Osteoblast (primary cell): ENCODE data around the gene TGFBI. TPM values are rescaled to one million over a fixed set of nuclear protein-coding genes. Genes with fewer than 3 reads are reported as not detected.

Source experiments
- DNase-seq: peaks from one replicate; pipeline ENCODE4 v3.0.0; 2011; ENCODE audit warnings: low spot score, mixed read lengths; ENCODE audit not compliant: insufficient read length; ENCODE audit errors: missing footprints
- H2AFZ ChIP-seq: 2 replicates; pipeline ENCODE4 v1.6.0; 2011; ENCODE audit warnings: mild to moderate bottlenecking, low read length
- H3K27ac ChIP-seq: 2 replicates; pipeline ENCODE4 v1.5.1; 2011; ENCODE audit warnings: mild to moderate bottlenecking, low read depth, low read length, moderate library complexity
- H3K27me3 ChIP-seq: 2 replicates; pipeline ENCODE4 v1.6.0; 2012; ENCODE audit warnings: mild to moderate bottlenecking, control low read depth, inconsistent platforms, low read length, moderate library complexity; ENCODE audit not compliant: insufficient read depth
- H3K36me3 ChIP-seq: 2 replicates; pipeline ENCODE4 v1.5.1; 2011; ENCODE audit warnings: mild to moderate bottlenecking, low read length, control low read depth, moderate library complexity; ENCODE audit not compliant: insufficient read depth
- H3K4me1 ChIP-seq: 2 replicates; pipeline ENCODE4 v1.5.1; 2011; ENCODE audit warnings: mild to moderate bottlenecking, low read length, control low read depth, moderate library complexity; ENCODE audit not compliant: insufficient read depth
- H3K4me2 ChIP-seq: 2 replicates; pipeline ENCODE4 v1.6.0; 2011; ENCODE audit warnings: mild to moderate bottlenecking, low read length; ENCODE audit not compliant: insufficient read depth
- H3K4me3 ChIP-seq: fragments of 200-600 bp; sonication (generic); 3 replicates; pipeline ENCODE4 v1.5.1; 2012; ENCODE audit warnings: mild to moderate bottlenecking, low read length, inconsistent platforms; ENCODE audit not compliant: insufficient read depth
- H3K79me2 ChIP-seq: 2 replicates; pipeline ENCODE4 v1.6.0; 2012; ENCODE audit warnings: mild to moderate bottlenecking, low read length, control low read depth, inconsistent platforms; ENCODE audit not compliant: insufficient read depth
- H3K9me3 ChIP-seq: 2 replicates; pipeline ENCODE4 v1.5.1; 2011; ENCODE audit warnings: low read depth, low read length, control low read depth
- H4K20me1 ChIP-seq: 2 replicates; pipeline ENCODE4 v1.6.0; 2012; ENCODE audit warnings: mild to moderate bottlenecking, low read length, control low read depth; ENCODE audit not compliant: insufficient read depth
- total RNA-seq: library from RNA; depleted of rRNA; stranded (reverse); fragments of >200 nt; gene quantifications from 2 replicates; pipeline ENCODE4 v1.2.3, GENCODE V29; 2012
- TF ChIP-seq, protein P1 (sequence below): IDR thresholded peaks from 2 replicates; pipeline ENCODE4 v1.5.1; 2011; ENCODE audit warnings: mild to moderate bottlenecking, low read depth, low read length, moderate library complexity; ENCODE audit errors: extremely low read depth

Gene TGFBI
- total RNA-seq, 1 donor, result 1,700 TPM

DNA sequence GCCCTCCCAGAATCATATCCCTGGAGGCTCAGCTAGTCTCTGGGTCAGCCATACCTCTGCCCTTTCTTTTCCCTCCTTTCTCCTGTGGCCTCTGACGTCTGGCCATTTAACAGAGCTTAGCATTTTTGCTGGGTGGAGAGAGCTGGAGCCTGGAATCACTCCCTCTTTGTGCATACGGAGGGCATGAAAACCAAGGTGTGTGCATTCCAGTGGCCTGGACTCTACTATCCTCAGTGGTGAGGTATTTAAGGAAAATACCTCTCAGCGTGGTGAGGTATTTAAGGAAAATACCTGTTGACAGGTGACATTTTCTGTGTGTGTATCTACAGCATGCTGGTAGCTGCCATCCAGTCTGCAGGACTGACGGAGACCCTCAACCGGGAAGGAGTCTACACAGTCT lies 27.5 kb downstream of the TGFBI start:
- Histone ChIP-seq H3K27me3 (no peaks in the 10 kb centered on the region), H4K20me1 (no peaks in the 10 kb centered on the region), H3K4me3 (no peak overlapping the region), H3K27ac (peak overlapping the region; percentile 92), H3K36me3 (peaks cover 87% of the 10 kb centered on the region), H3K4me1 (peaks cover 81% of the 10 kb centered on the region), H2AFZ (no peak overlapping the region), H3K9me3 (no peaks in the 10 kb centered on the region), H3K79me2 (no peaks in the 10 kb centered on the region), H3K4me2 (no peak overlapping the region)
- no peak for DNase-seq
- TF ChIP-seq, protein P1, sequence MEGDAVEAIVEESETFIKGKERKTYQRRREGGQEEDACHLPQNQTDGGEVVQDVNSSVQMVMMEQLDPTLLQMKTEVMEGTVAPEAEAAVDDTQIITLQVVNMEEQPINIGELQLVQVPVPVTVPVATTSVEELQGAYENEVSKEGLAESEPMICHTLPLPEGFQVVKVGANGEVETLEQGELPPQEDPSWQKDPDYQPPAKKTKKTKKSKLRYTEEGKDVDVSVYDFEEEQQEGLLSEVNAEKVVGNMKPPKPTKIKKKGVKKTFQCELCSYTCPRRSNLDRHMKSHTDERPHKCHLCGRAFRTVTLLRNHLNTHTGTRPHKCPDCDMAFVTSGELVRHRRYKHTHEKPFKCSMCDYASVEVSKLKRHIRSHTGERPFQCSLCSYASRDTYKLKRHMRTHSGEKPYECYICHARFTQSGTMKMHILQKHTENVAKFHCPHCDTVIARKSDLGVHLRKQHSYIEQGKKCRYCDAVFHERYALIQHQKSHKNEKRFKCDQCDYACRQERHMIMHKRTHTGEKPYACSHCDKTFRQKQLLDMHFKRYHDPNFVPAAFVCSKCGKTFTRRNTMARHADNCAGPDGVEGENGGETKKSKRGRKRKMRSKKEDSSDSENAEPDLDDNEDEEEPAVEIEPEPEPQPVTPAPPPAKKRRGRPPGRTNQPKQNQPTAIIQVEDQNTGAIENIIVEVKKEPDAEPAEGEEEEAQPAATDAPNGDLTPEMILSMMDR, result no peak

DNA sequence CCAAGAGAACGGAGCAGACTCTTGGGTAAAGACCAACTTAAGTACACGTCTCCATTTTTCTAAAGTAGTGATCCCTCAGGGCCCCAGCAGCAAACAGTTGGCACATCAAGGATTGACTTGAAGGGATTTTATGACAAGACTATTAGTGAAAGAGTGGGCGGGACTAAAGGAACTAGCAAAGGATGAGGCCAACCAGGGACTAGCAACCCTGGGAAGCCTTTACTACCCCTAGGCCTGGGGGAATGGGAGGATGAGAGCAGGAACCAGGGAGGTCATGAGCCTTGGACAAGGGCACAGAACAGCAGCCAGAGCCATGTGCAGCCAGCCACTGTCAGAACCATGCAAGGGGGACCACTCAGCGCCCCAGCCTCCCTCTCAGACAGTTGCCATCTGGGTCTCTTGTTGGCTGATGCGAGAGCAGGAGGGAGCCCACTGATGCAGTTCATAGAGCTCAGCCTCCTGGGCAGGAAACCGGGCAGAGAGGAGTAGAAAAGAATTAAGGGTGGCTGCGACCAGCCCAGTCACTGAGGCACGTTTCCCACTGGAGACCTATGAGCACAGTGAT lies 28.1 kb downstream of the TGFBI start:
- TF ChIP-seq, protein P1, result no peak
- peaks cover 79% of the 10 kb centered on the region for H3K4me1 ChIP-seq

DNA sequence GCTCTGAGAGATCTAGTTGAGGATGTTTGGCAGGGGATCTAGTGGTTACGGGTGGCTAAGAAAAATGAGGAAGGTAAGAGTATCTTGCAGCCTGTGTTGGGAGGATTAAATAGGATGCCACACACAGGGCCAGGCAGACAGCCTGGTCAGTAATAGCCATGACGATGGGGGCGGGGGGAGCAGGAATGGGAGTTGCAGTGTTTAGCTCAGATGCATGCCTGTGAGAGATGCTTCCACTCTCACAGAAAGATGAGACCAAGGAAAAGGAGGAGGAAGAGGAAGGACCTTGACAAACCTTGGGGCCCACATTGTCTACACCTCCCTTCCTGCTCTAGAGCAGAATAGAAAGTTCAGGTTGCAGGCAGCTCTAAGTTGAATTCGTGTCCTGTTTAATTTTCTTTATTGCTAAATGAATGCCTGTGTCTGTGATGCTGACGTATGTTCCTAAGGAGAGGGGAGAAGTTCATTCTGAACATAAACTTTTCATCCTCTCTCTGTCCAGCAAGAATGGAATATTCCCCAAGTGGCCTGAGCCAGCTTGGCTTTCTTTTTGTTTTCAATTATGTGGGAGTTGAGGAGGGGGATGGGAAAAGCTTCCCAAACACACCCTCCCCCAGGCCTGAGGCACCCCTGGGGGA lies 28.7 kb downstream of the TGFBI start:
- no peaks in the 10 kb centered on the region for H3K27me3 ChIP-seq
- H3K4me3 ChIP-seq, result no peak overlapping the region
- no peaks in the 10 kb centered on the region for H3K9me3 ChIP-seq
- H4K20me1 ChIP-seq, result no peaks in the 10 kb centered on the region
- peaks cover 87% of the 10 kb centered on the region for H3K36me3 ChIP-seq
- no peak for DNase-seq
- H3K4me1 ChIP-seq, result peaks cover 74% of the 10 kb centered on the region
- peak overlapping the region; percentile 25 for H3K4me2 ChIP-seq
- TF ChIP-seq, protein P1, result no peak
- H3K27ac ChIP-seq, result peak overlapping the region; percentile 92
- no peaks in the 10 kb centered on the region for H3K79me2 ChIP-seq
- H2AFZ ChIP-seq, result no peak overlapping the region

More for the DNA sequence above, 28.1 kb downstream of the TGFBI start:
- no peak overlapping the region for H2AFZ ChIP-seq
- H3K27me3 ChIP-seq, result no peaks in the 10 kb centered on the region
- H3K4me3 ChIP-seq, result no peak overlapping the region
- H3K4me2 ChIP-seq, result no peak overlapping the region
- peaks cover 87% of the 10 kb centered on the region for H3K36me3 ChIP-seq
- peak overlapping the region; percentile 92 for H3K27ac ChIP-seq
- DNase-seq, result no peak
- H3K9me3 ChIP-seq, result no peaks in the 10 kb centered on the region
- H4K20me1 ChIP-seq, result no peaks in the 10 kb centered on the region
- H3K79me2 ChIP-seq, result no peaks in the 10 kb centered on the region
